ENCODE results near the gene VPS13D.

Gene VPS13D

GRCh38 chr1:12285496-12286143 is 55.8 kb downstream of the VPS13D start:
- in situ Hi-C loops (cut with MboI; ENCODE audit: low sequenced_read_pairs), result no loop called here

DNA sequence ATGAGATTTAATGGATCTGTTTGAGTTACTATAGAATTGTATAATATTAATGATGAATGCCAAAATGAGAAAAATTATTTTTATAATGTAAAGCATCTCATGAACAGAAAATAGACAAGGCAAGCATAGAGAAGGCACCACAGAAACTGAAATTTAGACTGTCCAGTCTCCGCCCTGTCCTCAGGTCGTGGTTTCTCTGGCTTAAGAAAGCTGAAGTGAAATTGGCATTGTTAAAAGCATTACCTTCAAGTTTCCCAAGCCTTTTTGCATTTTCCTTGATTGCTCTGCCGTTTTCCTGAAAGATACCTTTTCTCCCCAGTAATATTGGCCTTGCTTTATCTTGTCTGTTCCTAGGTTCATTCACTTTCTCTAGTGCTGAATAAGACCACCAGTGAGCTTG is 58.0 kb downstream of the VPS13D start:
- in situ Hi-C loops (cut with MboI; ENCODE audit: low sequenced_read_pairs), result no loop called here

GRCh38 chr1:12290828-12291227 is 61.0 kb downstream of the VPS13D start:
- in situ Hi-C loops (cut with MboI; ENCODE audit: low sequenced_read_pairs), result no loop called here

DNA sequence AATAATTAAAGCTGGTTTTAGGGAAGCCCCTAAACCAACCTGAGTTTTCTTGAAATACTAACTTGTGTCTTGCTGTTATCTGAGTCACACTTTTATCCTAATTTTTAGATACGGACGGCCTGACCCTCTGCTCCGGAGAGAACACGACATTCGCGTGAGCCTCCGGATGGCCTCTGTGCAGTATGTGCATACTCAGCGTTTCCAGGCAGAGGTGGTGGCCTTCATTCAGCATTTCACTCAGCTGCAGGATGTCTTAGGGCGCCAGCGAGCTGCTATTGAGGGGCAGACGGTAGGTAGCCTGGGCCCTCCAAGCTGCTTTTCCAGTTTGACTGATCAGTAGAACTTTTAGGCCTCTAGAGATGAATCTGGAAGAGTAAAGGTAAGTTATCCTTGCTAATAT is 63.6 kb downstream of the VPS13D start:
- in situ Hi-C loops (cut with MboI; ENCODE audit: low sequenced_read_pairs), result no loop called here

GRCh38 chr1:12294076-12294475 is 64.2 kb downstream of the VPS13D start:
- in situ Hi-C loops (cut with MboI; ENCODE audit: low sequenced_read_pairs), result no loop called here

GRCh38 chr1:12296016-12296415 is 66.2 kb downstream of the VPS13D start:
- in situ Hi-C loops (cut with MboI; ENCODE audit: low sequenced_read_pairs), result no loop called here

GRCh38 chr1:12296623-12297022 is 66.8 kb downstream of the VPS13D start:
- in situ Hi-C loops (cut with MboI; ENCODE audit: low sequenced_read_pairs), result no loop called here

DNA sequence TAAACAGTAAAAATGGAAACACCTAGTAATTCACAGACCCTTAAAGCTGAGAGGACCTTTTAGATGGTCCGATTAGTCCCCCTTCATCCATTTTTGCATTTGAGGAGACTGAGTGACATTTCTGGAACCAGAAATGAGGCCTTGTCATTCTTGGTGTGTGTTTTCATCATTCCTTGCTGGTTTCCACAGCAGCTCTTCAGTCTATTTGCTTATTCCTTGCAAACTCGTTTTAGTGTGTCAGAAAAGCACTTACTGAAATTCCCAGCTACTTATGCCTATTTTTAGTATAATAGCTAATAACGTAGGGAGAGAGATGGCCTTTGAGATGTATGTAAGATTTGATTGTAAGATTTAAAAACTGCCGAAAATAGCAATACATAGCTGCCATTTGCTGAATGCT is 70.9 kb downstream of the VPS13D start:
- in situ Hi-C loops (cut with MboI; ENCODE audit: low sequenced_read_pairs), result loop anchor here (25.0 kb wide), 1 partner anchor 337 kb away; the partner anchor contains the start of gene AADACL4

- in situ Hi-C loops (cut with MboI; ENCODE audit: low sequenced_read_pairs), result loop anchor here (25.0 kb wide), 1 partner anchor 336 kb away; the partner anchor contains the start of gene AADACL4
Measured at GRCh38 chr1:12301518-12302237, 71.8 kb downstream of the VPS13D start.

GRCh38 chr1:12302798-12303447 is 73.1 kb downstream of the VPS13D start:
- in situ Hi-C loops (cut with MboI; ENCODE audit: low sequenced_read_pairs), result loop anchor here (25.0 kb wide), 1 partner anchor 334 kb away; the partner anchor contains the start of gene AADACL4

DNA sequence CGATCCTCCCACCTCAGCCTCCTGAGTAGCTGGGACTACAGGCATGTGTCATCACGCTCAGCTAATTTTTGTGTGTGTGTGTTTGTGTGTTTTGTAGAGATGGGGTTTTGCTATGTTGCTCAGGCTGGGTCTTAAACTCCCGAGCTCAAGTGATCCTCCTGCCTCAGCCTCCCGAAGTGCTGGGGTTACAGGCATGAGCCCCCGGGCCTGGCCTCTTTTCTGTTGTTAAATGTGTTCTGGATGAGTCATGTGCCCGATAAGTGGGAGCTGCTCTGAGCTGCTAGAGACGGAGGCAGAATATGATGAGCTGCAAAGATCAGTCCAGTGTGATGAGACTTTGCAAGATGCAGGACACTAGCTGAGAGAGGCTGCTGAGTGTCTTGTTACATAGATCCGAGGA is 75.5 kb downstream of the VPS13D start:
- in situ Hi-C loops (cut with MboI; ENCODE audit: low sequenced_read_pairs), result loop anchor here (25.0 kb wide), 1 partner anchor 332 kb away; the partner anchor contains the start of gene AADACL4

GRCh38 chr1:12309783-12310742 is 80.2 kb downstream of the VPS13D start:
- in situ Hi-C loops (cut with MboI; ENCODE audit: low sequenced_read_pairs), result loop anchor here (25.0 kb wide), 1 partner anchor 327 kb away; the partner anchor contains the start of gene AADACL4

- in situ Hi-C loops (cut with MboI; ENCODE audit: low sequenced_read_pairs), result loop anchor here (25.0 kb wide), 1 partner anchor 323 kb away; the partner anchor contains the start of gene AADACL4
Measured at GRCh38 chr1:12314333-12314903, 84.6 kb downstream of the VPS13D start.

- in situ Hi-C loops (cut with MboI; ENCODE audit: low sequenced_read_pairs), result loop anchor here (25.0 kb wide), 1 partner anchor 322 kb away; the partner anchor contains the start of gene AADACL4
Measured at GRCh38 chr1:12315146-12315545, 85.3 kb downstream of the VPS13D start.

- in situ Hi-C loops (cut with MboI; ENCODE audit: low sequenced_read_pairs), result loop anchor here (25.0 kb wide), 1 partner anchor 321 kb away; the partner anchor contains the start of gene AADACL4
Measured at GRCh38 chr1:12316331-12316730, 86.5 kb downstream of the VPS13D start.

DNA sequence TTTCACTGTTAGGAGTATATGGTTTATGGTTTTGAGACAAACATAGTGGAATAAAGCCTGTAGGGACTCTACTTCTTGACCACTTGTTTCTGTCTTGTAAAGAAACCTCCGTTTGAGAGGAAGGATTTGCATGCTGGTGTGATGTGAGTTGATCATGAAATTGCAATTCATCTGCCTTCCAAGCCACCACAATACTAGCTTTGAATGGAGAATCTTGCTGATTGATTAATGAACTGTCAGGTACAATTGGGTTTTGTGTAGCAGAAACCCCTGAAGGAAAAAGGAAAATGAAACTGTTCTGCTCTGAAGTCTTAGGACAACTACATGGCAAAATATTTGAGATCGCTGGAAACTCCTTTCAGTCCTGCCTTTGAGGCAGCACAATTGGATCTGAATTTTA is 90.7 kb downstream of the VPS13D start:
- in situ Hi-C loops (cut with MboI; ENCODE audit: low sequenced_read_pairs), result loop anchor here (25.0 kb wide), 1 partner anchor 317 kb away; the partner anchor contains the start of gene AADACL4

- in situ Hi-C loops (cut with MboI; ENCODE audit: low sequenced_read_pairs), result loop anchor here (25.0 kb wide), 1 partner anchor 313 kb away; the partner anchor contains the start of gene AADACL4
Measured at GRCh38 chr1:12324423-12324822, 94.6 kb downstream of the VPS13D start.

DNA sequence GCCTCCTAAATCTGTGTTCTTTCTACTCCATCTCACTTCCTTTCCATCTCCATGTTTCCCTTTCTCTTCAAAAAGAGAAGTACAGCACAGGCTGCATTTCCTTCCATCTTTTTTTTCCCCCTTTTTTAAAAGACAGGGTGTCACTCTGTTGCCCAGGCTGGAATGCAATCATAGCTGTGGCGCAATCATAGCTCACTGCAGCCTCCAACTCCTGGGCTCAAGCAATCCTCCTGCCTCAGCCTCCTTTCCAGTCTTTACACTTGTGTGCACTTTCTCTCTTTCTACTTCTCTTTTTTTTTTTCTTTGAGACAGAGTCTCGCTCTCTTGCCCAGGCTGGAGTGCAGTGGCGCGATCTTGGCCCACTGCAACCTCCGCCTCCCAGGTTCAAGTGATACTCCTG is 95.1 kb downstream of the VPS13D start:
- in situ Hi-C loops (cut with MboI; ENCODE audit: low sequenced_read_pairs), result loop anchor here (25.0 kb wide), 1 partner anchor 312 kb away; the partner anchor contains the start of gene AADACL4

DNA sequence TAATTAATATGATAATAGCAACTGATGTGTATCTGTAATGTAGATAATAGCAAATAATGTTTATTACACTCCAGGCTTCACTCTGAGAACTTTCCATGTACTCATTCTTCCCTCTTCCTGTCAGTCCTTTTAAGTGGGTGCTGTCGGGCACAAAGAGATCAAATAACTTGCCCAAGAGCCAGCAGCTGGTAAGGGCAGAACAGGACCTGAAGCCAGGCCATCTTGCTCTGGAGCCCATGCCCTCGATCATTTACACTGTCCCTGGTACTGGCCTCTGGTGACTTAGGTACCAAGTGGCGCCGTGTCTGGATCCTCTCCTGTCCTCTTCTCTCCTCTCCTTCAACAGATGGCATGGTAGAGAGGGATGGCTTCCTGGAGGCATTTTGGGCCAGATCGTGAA is 97.2 kb downstream of the VPS13D start:
- in situ Hi-C loops (cut with MboI; ENCODE audit: low sequenced_read_pairs), result no loop called here

GRCh38 chr1:12327566-12327965 is 97.7 kb downstream of the VPS13D start:
- in situ Hi-C loops (cut with MboI; ENCODE audit: low sequenced_read_pairs), result no loop called here
